ENCODE data around the gene KCNC4. TPM values are rescaled to one million over a fixed set of nuclear protein-coding genes. Genes with fewer than 3 reads are reported as not detected.

The KCNC4 gene
- total RNA-seq, 3 donors from 2014 or later, result 4.9 to 12.8 (median 8.0) TPM

DNA sequence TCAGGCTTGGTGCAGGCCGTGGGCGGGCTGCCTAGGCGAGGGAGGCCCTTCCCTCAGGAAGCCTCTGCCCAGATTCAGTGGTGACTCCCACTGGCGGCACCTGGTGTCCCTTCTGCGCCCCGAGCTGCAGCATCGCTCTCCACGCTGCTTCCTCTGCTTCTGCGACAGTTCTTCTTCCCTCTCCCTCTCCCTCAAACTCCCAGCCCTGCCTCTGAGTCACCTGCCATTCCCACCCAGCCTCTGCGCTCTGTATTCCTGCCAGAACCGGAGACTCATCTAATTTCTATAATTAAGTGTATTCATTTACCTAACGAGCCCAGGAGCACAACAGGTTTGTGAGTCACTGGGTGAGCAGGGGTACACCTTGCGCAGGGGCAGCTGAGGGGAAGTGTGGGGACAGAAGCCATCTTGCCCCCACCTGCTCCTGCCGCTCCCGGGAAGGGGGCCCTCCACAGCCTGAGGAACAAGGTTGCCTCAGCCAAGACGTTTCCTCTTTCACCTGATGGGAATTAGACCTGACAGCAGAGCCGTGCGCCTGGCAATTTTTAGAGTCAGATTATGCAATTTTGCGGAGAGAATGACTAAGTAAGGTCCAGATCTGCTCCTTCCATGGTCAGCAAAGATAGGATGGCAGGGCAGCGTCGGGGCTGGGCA, 19.4 kb downstream of the KCNC4 start:
- TF ChIP-seq CTCF (IDR thresholded peaks at IDR 0.05), result no peak
- DNase-seq (no peak), ATAC-seq (no peak)
- intact Hi-C loops (cut with DNase I, micrococcal nuclease), result no loop called here
- no peaks in the 10 kb centered on the region for H3K4me1 ChIP-seq (ENCODE audit: low read depth)
- H3K9me3 ChIP-seq, result no peaks in the 10 kb centered on the region
- H3K4me3 ChIP-seq, result no peak overlapping the region
- no peaks in the 10 kb centered on the region for H3K36me3 ChIP-seq (ENCODE audit: low read depth)

GRCh38 chr1:110230381-110231199, 20.5 kb downstream of the KCNC4 start:
- intact Hi-C loops (cut with DNase I, micrococcal nuclease), result no loop called here
- no peak for TF ChIP-seq CTCF (IDR thresholded peaks at IDR 0.05)
- no peak for ATAC-seq

DNA sequence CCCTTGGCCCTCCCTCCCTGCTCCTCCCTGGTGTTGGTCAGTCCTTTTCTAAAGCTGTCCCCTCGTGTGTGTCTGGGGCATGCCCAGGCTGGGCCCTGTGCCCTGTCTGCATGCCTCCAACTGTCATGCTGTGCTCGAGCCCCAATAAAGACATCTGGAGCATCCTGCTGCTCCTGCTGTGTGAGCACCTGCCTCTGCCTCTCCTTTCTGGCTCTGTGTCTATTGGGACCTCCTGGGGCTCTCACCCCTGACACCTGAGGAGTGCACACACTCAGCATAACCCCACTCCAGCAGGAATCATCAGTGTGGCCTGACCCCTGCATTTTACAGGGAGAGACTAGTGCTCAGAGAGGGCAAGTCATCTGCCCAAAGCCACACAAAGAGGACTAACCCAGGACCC, 23.7 kb downstream of the KCNC4 start:
- intact Hi-C loops (cut with DNase I, micrococcal nuclease), result no loop called here
- H3K9me3 ChIP-seq, result no peaks in the 10 kb centered on the region
- no peak overlapping the region for H3K4me3 ChIP-seq
- TF ChIP-seq CTCF (IDR thresholded peaks at IDR 0.05), result no peak
- ATAC-seq (no peak), DNase-seq (no peak)
- H3K36me3 ChIP-seq (ENCODE audit: low read depth), result no peaks in the 10 kb centered on the region
- H3K4me1 ChIP-seq (ENCODE audit: low read depth), result no peaks in the 10 kb centered on the region

More at GRCh38 chr1:110230381-110231199, 20.5 kb downstream of the KCNC4 start:
- Histone ChIP-seq H3K4me1 (ENCODE audit: low read depth) (no peaks in the 10 kb centered on the region), H3K4me3 (no peak overlapping the region), H3K9me3 (no peaks in the 10 kb centered on the region), H3K36me3 (ENCODE audit: low read depth) (no peaks in the 10 kb centered on the region)
- no peak for DNase-seq

- intact Hi-C loops (cut with DNase I, micrococcal nuclease), result no loop called here
- ATAC-seq, result no peak
- Histone ChIP-seq H3K4me1 (ENCODE audit: low read depth) (no peaks in the 10 kb centered on the region), H3K36me3 (ENCODE audit: low read depth) (no peaks in the 10 kb centered on the region), H3K9me3 (no peaks in the 10 kb centered on the region), H3K4me3 (no peak overlapping the region)
- no peak for DNase-seq
- no peak for TF ChIP-seq CTCF (IDR thresholded peaks at IDR 0.05)
These were observed 24.6 kb downstream of the KCNC4 start for GRCh38 chr1:110234691-110235090.

- TF ChIP-seq CTCF (IDR thresholded peaks at IDR 0.05), result no peak
- DNase-seq (no peak), ATAC-seq (no peak)
- intact Hi-C loops (cut with DNase I, micrococcal nuclease), result no loop called here
- H3K36me3 ChIP-seq (ENCODE audit: low read depth), result no peaks in the 10 kb centered on the region
- H3K4me3 ChIP-seq, result no peak overlapping the region
- H3K9me3 ChIP-seq, result no peaks in the 10 kb centered on the region
- no peaks in the 10 kb centered on the region for H3K4me1 ChIP-seq (ENCODE audit: low read depth)
These were observed 25.2 kb downstream of the KCNC4 start for GRCh38 chr1:110235181-110235833.

Data from mucosa of descending colon (tissue), 3 donors.